NB4 (cell line): ENCODE data around the gene SEMA3B.

Experiments
- CTCF ChIP-seq: IDR thresholded peaks from one replicate; pipeline ENCODE4 v1.5.1; 2012; ENCODE audit warnings: low read depth, low read length
- POLR2A ChIP-seq: IDR thresholded peaks from 2 replicates; pipeline ENCODE4 v1.6.1; 2011; ENCODE audit warnings: mild to moderate bottlenecking; ENCODE audit not compliant: insufficient read length; ENCODE audit errors: extremely low read depth

GRCh38 chr3:50319894-50320625 lies 51.1 kb downstream of the SEMA3B start:
- TF ChIP-seq CTCF (no peak), POLR2A (no peak)
